K562 (cell line): ENCODE measurements around the gene NOTCH1. TPM values are rescaled to one million over a fixed set of nuclear protein-coding genes. Genes with fewer than 3 reads are reported as not detected.

ENCODE experiments used
- ATAC-seq: fragments of 200-7000 bp; cut with Tn5 transposase; 3 replicates; pipeline ENCODE4 v1.9.1; 2020; ENCODE audit warnings: moderate library complexity
- BruUV-seq: library from RNA; stranded (reverse); fragments of 400-500 nt; replicated peaks from 2 replicates; lab custom pipeline; 2021; lab: Mats Ljungman, UMichigan
- CTCF ChIA-PET: fragments of 300-600 bp; formaldehyde crosslinking; extraction: SDS; loops from one replicate; lab custom pipeline; 2021; ENCODE audit warnings: low intra/inter-chr PET ratio; lab: Yijun Ruan, JAX
- POLR2A ChIA-PET: fragments of 300-600, 350-650 bp; sonication (Branson Sonifier 250); formaldehyde crosslinking; extraction: SDS; loops from one replicate; lab custom pipeline; 2021; ENCODE audit warnings: antibody characterized with exemption, inconsistent platforms; lab: Yijun Ruan, JAX
- DNase-seq, 4 experiments: peaks; one replicate each; pipeline versions ENCODE4 v3.0.0 to v3.0.0-alpha.2; 2011 to 2018; ENCODE audit warnings: low spot score in 3 of 4, mixed read lengths in 3 of 4; ENCODE audit errors: extremely low read depth in 1 of 4
- FAIRE-seq: peaks from 2 replicates; lab custom pipeline; 2011; peaks lifted over from hg19 to GRCh38; lab: Jason Lieb, UNC
- H2AFZ ChIP-seq: 2 replicates; pipeline ENCODE4 v1.6.0; 2011; ENCODE audit warnings: low read depth, low read length, control low read depth, inconsistent platforms
- H3K27ac ChIP-seq: fragments of 200-600 bp; 3 replicates; pipeline ENCODE4 v1.8.0; 2011; ENCODE audit warnings: low read depth, mild to moderate bottlenecking, control low read depth, inconsistent platforms, low read length, moderate library complexity, mixed read lengths; ENCODE audit errors: extremely low read depth
- H3K27me3 ChIP-seq, 2 experiments: fragments of 300-600 bp in 1 of 2; 2 replicates in 1 of 2; 3 replicates in 1 of 2; pipeline versions ENCODE4 v1.6.0 to v1.8.0; 2011; ENCODE audit warnings: inconsistent platforms in 2 of 2, low read length in 2 of 2, mild to moderate bottlenecking in 1 of 2, mixed read lengths in 1 of 2, moderate library complexity in 1 of 2; ENCODE audit not compliant: control insufficient read depth in 2 of 2, insufficient read depth in 2 of 2
- H3K36me3 ChIP-seq: fragments of 300-600 bp; 3 replicates; pipeline ENCODE4 v1.8.0; 2011; ENCODE audit warnings: mild to moderate bottlenecking, low read length, inconsistent platforms; ENCODE audit not compliant: control insufficient read depth, insufficient read depth
- H3K4me1 ChIP-seq, 2 experiments: fragments of 200-600 bp in 1 of 2; replicated peaks in 1 of 2; 2 replicates in 1 of 2; 3 replicates in 1 of 2; pipeline versions ENCODE4 v1.5.1 to v1.8.0; 2011; ENCODE audit warnings: inconsistent platforms in 2 of 2, low read length in 2 of 2, mild to moderate bottlenecking in 1 of 2, mixed read lengths in 1 of 2, moderate library complexity in 1 of 2; ENCODE audit not compliant: control insufficient read depth in 2 of 2, insufficient read depth in 2 of 2
- H3K4me2 ChIP-seq: 2 replicates; pipeline ENCODE4 v1.6.1; 2011; ENCODE audit warnings: low read length, control low read depth, inconsistent platforms, mixed read lengths; ENCODE audit not compliant: insufficient read depth
- H3K4me3 ChIP-seq: fragments of 200-600 bp; sonication (generic), shearing (Covaris generic); 2 replicates; pipeline ENCODE4 v1.5.1; 2016; ENCODE audit warnings: control low read depth, inconsistent platforms
- H3K79me2 ChIP-seq: fragments of 200-600 bp; 3 replicates; pipeline ENCODE4 v1.8.0; 2011; ENCODE audit warnings: low read length, inconsistent platforms; ENCODE audit not compliant: control insufficient read depth, insufficient read depth
- H3K9ac ChIP-seq, 2 experiments: 2 replicates each; pipeline versions ENCODE4 v1.6.0 to v1.6.1; 2011; ENCODE audit warnings: low read depth in 2 of 2, low read length in 2 of 2, control low read depth in 1 of 2, inconsistent platforms in 1 of 2, mild to moderate bottlenecking in 1 of 2, mixed read lengths in 1 of 2; ENCODE audit not compliant: insufficient read depth in 1 of 2
- H3K9me1 ChIP-seq: one replicate; pipeline ENCODE4 v1.6.0; 2011; ENCODE audit warnings: inconsistent platforms, mild to moderate bottlenecking, low read length, moderate library complexity; ENCODE audit not compliant: control insufficient read depth, insufficient read depth
- H3K9me3 ChIP-seq: replicated peaks from 2 replicates; pipeline ENCODE4 v1.5.1; 2011; ENCODE audit warnings: low read depth, low read length, inconsistent platforms; ENCODE audit not compliant: control insufficient read depth, insufficient read depth
- H4K20me1 ChIP-seq: replicated peaks from 2 replicates; pipeline ENCODE4 v1.6.1; 2011; ENCODE audit warnings: low read length, inconsistent platforms, mixed read lengths; ENCODE audit not compliant: control insufficient read depth, insufficient read depth
- WGBS: fragments of 100-300 bp; shearing (Covaris generic); methylation state at CpG from one replicate; pipeline ENCODE4 v1.1.6; 2016; ENCODE audit warnings: low coverage, mixed read lengths; ENCODE audit not compliant: insufficient coverage; ENCODE audit errors: missing lambda C conversion rate; 5-methylcytosine and 5-hydroxymethylcytosine counted together
- in situ Hi-C: fragments of 300-500 bp; cut with MboI; formaldehyde crosslinking; loops from 4 replicates; pipeline ENCODE4 v1.15.0; 2018; ENCODE audit warnings: inconsistent platforms, mixed read lengths
- intact Hi-C: fragments of 100-400 bp; cut with micrococcal nuclease; formaldehyde crosslinking; loops from 2 replicates; pipeline ENCODE4 v1.14.2; 2022
- polyA plus RNA-seq, 8 experiments: library from polyadenylated mRNA; depleted of rRNA in 4 of 8; stranded (reverse) in 5 of 8; unstranded in 3 of 8; fragments of >200 nt; fragmentation: Nextera tagmentation in 2 of 8; fragmentation: Illumina TruSeq in 1 of 8; extraction: Ambion mirVana in 2 of 8; extraction: Trizol in 1 of 8; gene quantifications; 2 replicates each; pipeline versions ENCODE4 v1.2.1 to v1.2.3, GENCODE V29; 2011 to 2014; ENCODE audit warnings: inconsistent platforms in 1 of 8, missing spikeins in 1 of 8
- total RNA-seq, 7 experiments: library from RNA; depleted of rRNA in 6 of 7; stranded (reverse); fragments of >200 nt in 6 of 7; fragmentation: Illumina TruSeq in 2 of 7; extraction: Trizol in 2 of 7; gene quantifications; 2 replicates each; pipeline versions ENCODE4 v1.2.1 to v1.2.3, GENCODE V29; 2011 to 2021; ENCODE audit warnings: low replicate concordance in 1 of 7
- TF ChIP-seq, protein P1 (sequence below): IDR thresholded peaks from 2 replicates; pipeline ENCODE4 v1.6.1; 2011; ENCODE audit warnings: borderline replicate concordance, low read depth, mild to moderate bottlenecking, moderate library complexity, low read length; ENCODE audit not compliant: insufficient read depth, poor library complexity, severe bottlenecking

The NOTCH1 gene
- total and polyA plus RNA-seq, 9 of the 15 experiments (the other 6 are each of a cell fraction or from before 2014, with no cell fraction given) = 0.03 to 31.4 (median 2.3) TPM

DNA sequence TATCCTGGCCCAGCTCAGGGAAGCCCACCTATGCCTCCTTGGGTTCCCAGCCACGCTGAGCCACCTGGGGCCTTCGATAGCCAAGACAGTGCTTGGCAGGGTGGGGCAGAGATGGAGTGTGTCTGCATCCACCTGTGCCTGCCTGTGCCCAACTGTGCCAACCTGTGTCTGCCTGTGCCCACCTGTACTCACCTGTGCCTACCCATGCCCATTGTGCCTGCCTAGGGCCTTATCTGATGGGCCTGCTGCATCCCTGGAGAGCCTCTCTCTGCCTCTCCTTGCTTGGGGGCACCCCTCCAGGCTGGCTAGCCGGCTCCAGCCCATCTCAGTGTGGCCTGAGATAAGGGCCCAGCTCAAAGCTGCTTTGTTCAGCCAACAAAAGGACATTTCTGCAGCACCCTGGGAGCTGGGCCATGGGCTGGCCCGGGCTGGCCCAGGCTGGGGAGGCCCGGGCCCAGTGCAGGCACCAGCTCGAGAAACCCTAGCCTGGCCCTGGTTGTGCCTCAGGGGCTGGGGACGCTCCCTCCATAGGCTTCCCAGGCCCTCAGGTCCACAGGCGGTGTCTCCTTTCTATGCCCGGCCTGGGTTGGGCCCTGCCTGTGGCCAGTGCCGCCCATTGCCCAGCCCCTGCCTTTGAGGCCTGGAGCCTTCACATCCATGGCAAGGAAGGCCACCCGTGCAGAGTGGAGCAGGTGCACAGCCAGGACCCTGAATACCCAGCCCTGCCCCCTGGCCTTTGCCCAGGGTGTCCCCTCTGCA lies 37.3 kb upstream of the NOTCH1 start:
- no TSS peak for BruUV-seq

More for the DNA sequence above, 37.3 kb upstream of the NOTCH1 start:
- DNase-seq (no peak), ATAC-seq (no peak), FAIRE-seq (no peak)
- H3K4me3 ChIP-seq = no peak overlapping the region
- H3K9me1 ChIP-seq = no peaks in the 10 kb centered on the region
- H3K4me1 ChIP-seq = peaks cover 28 to 73% of the 10 kb centered on the region in 2 experiments
- H3K9me3 ChIP-seq = no peaks in the 10 kb centered on the region
- H3K27ac ChIP-seq = no peak overlapping the region
- no peak overlapping the region for H3K4me2 ChIP-seq
- WGBS = 67% methylated on average over 10 of the region's 11 CpGs
- TF ChIP-seq, protein P1, sequence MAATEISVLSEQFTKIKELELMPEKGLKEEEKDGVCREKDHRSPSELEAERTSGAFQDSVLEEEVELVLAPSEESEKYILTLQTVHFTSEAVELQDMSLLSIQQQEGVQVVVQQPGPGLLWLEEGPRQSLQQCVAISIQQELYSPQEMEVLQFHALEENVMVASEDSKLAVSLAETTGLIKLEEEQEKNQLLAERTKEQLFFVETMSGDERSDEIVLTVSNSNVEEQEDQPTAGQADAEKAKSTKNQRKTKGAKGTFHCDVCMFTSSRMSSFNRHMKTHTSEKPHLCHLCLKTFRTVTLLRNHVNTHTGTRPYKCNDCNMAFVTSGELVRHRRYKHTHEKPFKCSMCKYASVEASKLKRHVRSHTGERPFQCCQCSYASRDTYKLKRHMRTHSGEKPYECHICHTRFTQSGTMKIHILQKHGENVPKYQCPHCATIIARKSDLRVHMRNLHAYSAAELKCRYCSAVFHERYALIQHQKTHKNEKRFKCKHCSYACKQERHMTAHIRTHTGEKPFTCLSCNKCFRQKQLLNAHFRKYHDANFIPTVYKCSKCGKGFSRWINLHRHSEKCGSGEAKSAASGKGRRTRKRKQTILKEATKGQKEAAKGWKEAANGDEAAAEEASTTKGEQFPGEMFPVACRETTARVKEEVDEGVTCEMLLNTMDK = no peak
- POLR2A ChIA-PET = interaction anchor here (0.5 kb wide), 1 partner anchor 9 kb away, joined by 3 read pairs; no protein-coding TSS in a partner anchor
- no peaks in the 10 kb centered on the region for H3K36me3 ChIP-seq
- H4K20me1 ChIP-seq = no peaks in the 10 kb centered on the region
- in situ Hi-C loops (no loop called here), intact Hi-C loops (no loop called here)
- H3K27me3 ChIP-seq = peaks cover 0 to 4% of the 10 kb centered on the region in 2 experiments; a peak in 1 of 5 replicates
- CTCF ChIA-PET = no interaction called here
- no peak overlapping the region for H2AFZ ChIP-seq
- H3K79me2 ChIP-seq = no peaks in the 10 kb centered on the region
- H3K9ac ChIP-seq = no peak overlapping the region; a peak in 1 of 4 replicates
